Raji (cell line): ENCODE measurements around the gene RASSF5.

ENCODE experiments used
- POLR2A ChIP-seq: IDR thresholded peaks from 2 replicates; pipeline ENCODE4 v1.6.1; 2011; ENCODE audit warnings: low read depth, low read length, control low read depth; ENCODE audit not compliant: insufficient read depth

The RASSF5 gene

GRCh38 chr1:206573319-206573718, 66.0 kb downstream of the RASSF5 start:
- TF ChIP-seq POLR2A, result no peak

- TF ChIP-seq POLR2A, result no peak
Measured at GRCh38 chr1:206573762-206574161, 66.4 kb downstream of the RASSF5 start.

GRCh38 chr1:206575165-206575893, 68.0 kb downstream of the RASSF5 start:
- TF ChIP-seq POLR2A, result no peak

- TF ChIP-seq POLR2A, result no peak
Measured at GRCh38 chr1:206575894-206576737, 68.8 kb downstream of the RASSF5 start.

- TF ChIP-seq POLR2A, result no peak
Measured at GRCh38 chr1:206577626-206578025, 70.3 kb downstream of the RASSF5 start.

- no peak for TF ChIP-seq POLR2A
Measured at GRCh38 chr1:206578068-206578977, 71.0 kb downstream of the RASSF5 start.

GRCh38 chr1:206578978-206579374, 71.6 kb downstream of the RASSF5 start:
- TF ChIP-seq POLR2A, result no peak

GRCh38 chr1:206579747-206580437, 72.6 kb downstream of the RASSF5 start:
- TF ChIP-seq POLR2A, result 0 out of 2 replicates have a peak, but pooled peaks have one; percentile 28

- no peak for TF ChIP-seq POLR2A
Measured at GRCh38 chr1:206580438-206581113, 73.2 kb downstream of the RASSF5 start.

GRCh38 chr1:206581571-206581981, 74.2 kb downstream of the RASSF5 start:
- no peak for TF ChIP-seq POLR2A

- TF ChIP-seq POLR2A, result no peak
Measured at GRCh38 chr1:206582537-206582936, 75.2 kb downstream of the RASSF5 start.

- TF ChIP-seq POLR2A, result no peak
Measured at GRCh38 chr1:206582971-206583706, 75.8 kb downstream of the RASSF5 start.
